ENCODE measurements around the gene ACTR3C. TPM values are rescaled to one million over a fixed set of nuclear protein-coding genes. Genes with fewer than 3 reads are reported as not detected.

ACTR3C gene
- total and polyA plus RNA-seq, 10 of the 15 experiments (the other 5 are each of a cell fraction or from before 2014, with no cell fraction given) = 2.0 to 10.2 (median 6.3) TPM

DNA sequence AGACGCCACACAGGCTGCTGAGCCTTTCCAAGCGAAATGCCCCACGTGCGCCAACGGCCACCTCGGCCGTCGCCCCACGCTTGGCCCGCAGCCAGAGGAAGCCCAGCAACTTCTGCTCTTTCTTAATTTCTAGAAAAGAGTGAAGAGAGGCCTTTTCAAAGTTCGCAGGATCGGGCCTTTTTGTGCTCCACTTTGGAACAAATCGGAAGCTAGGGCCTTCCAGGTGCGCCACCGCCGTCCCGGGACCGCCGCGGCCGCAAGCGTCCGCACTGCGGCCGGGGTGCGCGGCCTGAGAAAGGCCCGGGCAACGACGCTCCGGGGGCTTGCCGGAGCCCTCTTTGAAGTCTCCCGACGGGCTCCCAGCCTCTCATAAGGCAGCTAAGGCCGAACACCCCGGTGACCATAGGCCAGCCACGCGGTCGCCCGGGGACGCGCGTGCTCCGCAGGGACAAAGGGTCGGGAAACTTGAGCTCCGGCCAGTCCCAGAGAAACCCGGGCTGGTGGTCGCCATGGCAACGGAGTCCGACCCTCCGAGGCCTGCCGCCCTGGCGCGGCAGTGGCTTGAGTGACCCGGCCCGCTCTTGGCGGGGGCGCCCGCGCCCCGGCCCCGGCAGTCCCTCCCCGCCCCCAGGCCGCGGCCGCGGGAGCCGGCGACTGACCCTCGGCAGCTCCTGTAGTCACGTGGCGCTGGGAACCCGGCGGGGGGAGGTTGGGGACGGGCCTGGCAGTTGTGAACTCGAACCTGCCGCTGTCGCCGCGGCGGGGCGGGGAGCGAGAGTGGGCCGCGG is 44.9 kb upstream of the ACTR3C start, which contains the start of gene REPIN1 (continued):
- TF ChIP-seq BCL11A (IDR thresholded peaks at IDR 0.05; ENCODE audit: low read depth, low read length) (no peak), RCOR1 (conservative IDR thresholded peaks at IDR 0.05; ENCODE audit: low read depth, low read length) (no peak), POLR2AphosphoS2 (IDR thresholded peaks at IDR 0.05; ENCODE audit: low read depth, low read length) (peak; percentile 63; the same call in 1 of the 2 replicates), IRF4 (IDR thresholded peaks at IDR 0.05; ENCODE audit: low read depth, low read length) (no peak), TAF1 (IDR thresholded peaks at IDR 0.05; ENCODE audit: borderline replicate concordance, low read depth, low read length) (peak; percentile 72; the same call in 1 of the 2 replicates), FOXM1 (IDR thresholded peaks at IDR 0.05; ENCODE audit: low read depth, low read length) (no peak), GATAD2B (conservative IDR thresholded peaks at IDR 0.05; ENCODE audit: low read depth) (peak; percentile 83), PAX8 (IDR thresholded peaks at IDR 0.05) (no peak), RB1 (IDR thresholded peaks at IDR 0.05; ENCODE audit: borderline replicate concordance) (peak; percentile 51; the same call in 1 of the 2 replicates), CREB1 (IDR thresholded peaks at IDR 0.05; ENCODE audit: low read depth) (no peak), GABPA (IDR thresholded peaks at IDR 0.05; ENCODE audit: low read depth) (no peak), KLF5 (IDR thresholded peaks at IDR 0.05; ENCODE audit: partially characterized antibody) (no peak), HCFC1 (IDR thresholded peaks at IDR 0.05; ENCODE audit: low read length) (peak; percentile 39; the same call in 1 of the 2 replicates), ZZZ3 (IDR thresholded peaks at IDR 0.05; ENCODE audit: control insufficient read depth, insufficient read length, low read depth) (no peak), RBBP5 (conservative IDR thresholded peaks at IDR 0.05) (no peak), ZBED1 (IDR thresholded peaks at IDR 0.05; ENCODE audit: borderline replicate concordance) (no peak), STAT3 (IDR thresholded peaks at IDR 0.05; ENCODE audit: low read depth, low read length) (no peak), LARP7 (IDR thresholded peaks at IDR 0.05) (peak; percentile 80), EGR1 (IDR thresholded peaks at IDR 0.05; ENCODE audit: borderline replicate concordance in 1 of 2, low read depth in 2 of 2, low read length in 2 of 2) (peak; percentile 44 to 68), POU2F2 (IDR thresholded peaks at IDR 0.05; ENCODE audit: borderline replicate concordance, low read depth, low read length) (0 out of 3 replicates have a peak, but pooled peaks have one; percentile 12), ETV6 (conservative IDR thresholded peaks at IDR 0.05 in 1 of 2, IDR thresholded peaks at IDR 0.05 in 1 of 2; ENCODE audit: borderline replicate concordance in 1 of 2, low read depth in 1 of 2) (no peak), TCF3 (IDR thresholded peaks at IDR 0.05; ENCODE audit: borderline replicate concordance, insufficient read depth, low read depth, low read length) (peak; percentile 76; the same call in 1 of the 2 replicates), SMAD5 (IDR thresholded peaks at IDR 0.05; ENCODE audit: low read depth) (no peak), RELA (IDR thresholded peaks at IDR 0.05; ENCODE audit: borderline replicate concordance, partially characterized antibody) (no peak)
- TF ChIP-seq, protein P1, sequence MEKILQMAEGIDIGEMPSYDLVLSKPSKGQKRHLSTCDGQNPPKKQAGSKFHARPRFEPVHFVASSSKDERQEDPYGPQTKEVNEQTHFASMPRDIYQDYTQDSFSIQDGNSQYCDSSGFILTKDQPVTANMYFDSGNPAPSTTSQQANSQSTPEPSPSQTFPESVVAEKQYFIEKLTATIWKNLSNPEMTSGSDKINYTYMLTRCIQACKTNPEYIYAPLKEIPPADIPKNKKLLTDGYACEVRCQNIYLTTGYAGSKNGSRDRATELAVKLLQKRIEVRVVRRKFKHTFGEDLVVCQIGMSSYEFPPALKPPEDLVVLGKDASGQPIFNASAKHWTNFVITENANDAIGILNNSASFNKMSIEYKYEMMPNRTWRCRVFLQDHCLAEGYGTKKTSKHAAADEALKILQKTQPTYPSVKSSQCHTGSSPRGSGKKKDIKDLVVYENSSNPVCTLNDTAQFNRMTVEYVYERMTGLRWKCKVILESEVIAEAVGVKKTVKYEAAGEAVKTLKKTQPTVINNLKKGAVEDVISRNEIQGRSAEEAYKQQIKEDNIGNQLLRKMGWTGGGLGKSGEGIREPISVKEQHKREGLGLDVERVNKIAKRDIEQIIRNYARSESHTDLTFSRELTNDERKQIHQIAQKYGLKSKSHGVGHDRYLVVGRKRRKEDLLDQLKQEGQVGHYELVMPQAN (conservative IDR thresholded peaks at IDR 0.05) = peak; percentile 59; the same call in 1 of the 2 replicates
- TF ChIP-seq, protein P2, sequence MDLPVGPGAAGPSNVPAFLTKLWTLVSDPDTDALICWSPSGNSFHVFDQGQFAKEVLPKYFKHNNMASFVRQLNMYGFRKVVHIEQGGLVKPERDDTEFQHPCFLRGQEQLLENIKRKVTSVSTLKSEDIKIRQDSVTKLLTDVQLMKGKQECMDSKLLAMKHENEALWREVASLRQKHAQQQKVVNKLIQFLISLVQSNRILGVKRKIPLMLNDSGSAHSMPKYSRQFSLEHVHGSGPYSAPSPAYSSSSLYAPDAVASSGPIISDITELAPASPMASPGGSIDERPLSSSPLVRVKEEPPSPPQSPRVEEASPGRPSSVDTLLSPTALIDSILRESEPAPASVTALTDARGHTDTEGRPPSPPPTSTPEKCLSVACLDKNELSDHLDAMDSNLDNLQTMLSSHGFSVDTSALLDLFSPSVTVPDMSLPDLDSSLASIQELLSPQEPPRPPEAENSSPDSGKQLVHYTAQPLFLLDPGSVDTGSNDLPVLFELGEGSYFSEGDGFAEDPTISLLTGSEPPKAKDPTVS (IDR thresholded peaks at IDR 0.05; ENCODE audit: low read depth, low read length) = no peak
- TF ChIP-seq, protein P3, sequence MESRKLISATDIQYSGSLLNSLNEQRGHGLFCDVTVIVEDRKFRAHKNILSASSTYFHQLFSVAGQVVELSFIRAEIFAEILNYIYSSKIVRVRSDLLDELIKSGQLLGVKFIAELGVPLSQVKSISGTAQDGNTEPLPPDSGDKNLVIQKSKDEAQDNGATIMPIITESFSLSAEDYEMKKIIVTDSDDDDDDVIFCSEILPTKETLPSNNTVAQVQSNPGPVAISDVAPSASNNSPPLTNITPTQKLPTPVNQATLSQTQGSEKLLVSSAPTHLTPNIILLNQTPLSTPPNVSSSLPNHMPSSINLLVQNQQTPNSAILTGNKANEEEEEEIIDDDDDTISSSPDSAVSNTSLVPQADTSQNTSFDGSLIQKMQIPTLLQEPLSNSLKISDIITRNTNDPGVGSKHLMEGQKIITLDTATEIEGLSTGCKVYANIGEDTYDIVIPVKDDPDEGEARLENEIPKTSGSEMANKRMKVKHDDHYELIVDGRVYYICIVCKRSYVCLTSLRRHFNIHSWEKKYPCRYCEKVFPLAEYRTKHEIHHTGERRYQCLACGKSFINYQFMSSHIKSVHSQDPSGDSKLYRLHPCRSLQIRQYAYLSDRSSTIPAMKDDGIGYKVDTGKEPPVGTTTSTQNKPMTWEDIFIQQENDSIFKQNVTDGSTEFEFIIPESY (IDR thresholded peaks at IDR 0.05) = no peak
